Fibroblast of mammary gland (primary cell): ENCODE results near the gene CD34.
A peak's percentile ranks its signal among the peaks of the same experiment; 100 is the strongest.

Experiments
- DNase-seq: peaks from one replicate; pipeline ENCODE4 v3.0.0-alpha.2; 2010; ENCODE audit warnings: low read depth
- H3K4me3 ChIP-seq: 2 replicates; pipeline ENCODE4 v1.5.1; 2011; ENCODE audit warnings: low read depth, mild to moderate bottlenecking, low read length, moderate library complexity; ENCODE audit not compliant: control insufficient read depth
- TF ChIP-seq, protein P1 (sequence below): conservative IDR thresholded peaks from 2 replicates; pipeline ENCODE4 v1.5.1; 2011; ENCODE audit warnings: low read depth, low read length, inconsistent platforms; ENCODE audit not compliant: control insufficient read depth, insufficient read depth

The CD34 gene

DNA sequence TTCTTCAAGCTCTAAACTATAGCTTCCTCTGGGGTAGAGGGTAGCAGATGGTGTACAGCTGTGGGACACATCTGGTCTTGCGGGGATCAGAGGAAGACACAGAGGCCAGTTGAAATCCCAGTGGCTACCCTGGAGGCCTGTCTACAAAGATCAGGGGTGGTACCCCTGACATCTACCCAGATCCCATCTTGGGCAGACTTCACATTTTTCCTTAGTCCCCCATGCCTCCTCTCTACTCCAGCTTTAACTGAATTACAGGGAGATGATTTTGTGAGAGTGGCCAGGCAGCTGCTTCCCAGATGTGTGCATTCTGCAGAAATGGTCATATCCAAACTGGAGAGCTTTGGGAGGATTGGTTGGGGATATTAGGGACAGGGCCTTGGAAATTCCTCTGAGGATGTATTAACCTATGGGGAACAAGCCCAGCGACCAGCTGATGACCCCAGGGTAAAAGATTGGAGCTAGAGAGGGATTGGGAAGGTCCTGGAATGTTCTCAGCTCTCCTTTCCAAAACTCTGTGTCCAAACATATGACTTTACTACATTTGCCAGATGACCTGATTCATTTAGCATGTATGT lies 9.6 kb upstream of the CD34 start:
- peak; percentile 24 for DNase-seq
- H3K4me3 ChIP-seq: no peak overlapping the region
- TF ChIP-seq, protein P1, sequence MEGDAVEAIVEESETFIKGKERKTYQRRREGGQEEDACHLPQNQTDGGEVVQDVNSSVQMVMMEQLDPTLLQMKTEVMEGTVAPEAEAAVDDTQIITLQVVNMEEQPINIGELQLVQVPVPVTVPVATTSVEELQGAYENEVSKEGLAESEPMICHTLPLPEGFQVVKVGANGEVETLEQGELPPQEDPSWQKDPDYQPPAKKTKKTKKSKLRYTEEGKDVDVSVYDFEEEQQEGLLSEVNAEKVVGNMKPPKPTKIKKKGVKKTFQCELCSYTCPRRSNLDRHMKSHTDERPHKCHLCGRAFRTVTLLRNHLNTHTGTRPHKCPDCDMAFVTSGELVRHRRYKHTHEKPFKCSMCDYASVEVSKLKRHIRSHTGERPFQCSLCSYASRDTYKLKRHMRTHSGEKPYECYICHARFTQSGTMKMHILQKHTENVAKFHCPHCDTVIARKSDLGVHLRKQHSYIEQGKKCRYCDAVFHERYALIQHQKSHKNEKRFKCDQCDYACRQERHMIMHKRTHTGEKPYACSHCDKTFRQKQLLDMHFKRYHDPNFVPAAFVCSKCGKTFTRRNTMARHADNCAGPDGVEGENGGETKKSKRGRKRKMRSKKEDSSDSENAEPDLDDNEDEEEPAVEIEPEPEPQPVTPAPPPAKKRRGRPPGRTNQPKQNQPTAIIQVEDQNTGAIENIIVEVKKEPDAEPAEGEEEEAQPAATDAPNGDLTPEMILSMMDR: no peak

DNA sequence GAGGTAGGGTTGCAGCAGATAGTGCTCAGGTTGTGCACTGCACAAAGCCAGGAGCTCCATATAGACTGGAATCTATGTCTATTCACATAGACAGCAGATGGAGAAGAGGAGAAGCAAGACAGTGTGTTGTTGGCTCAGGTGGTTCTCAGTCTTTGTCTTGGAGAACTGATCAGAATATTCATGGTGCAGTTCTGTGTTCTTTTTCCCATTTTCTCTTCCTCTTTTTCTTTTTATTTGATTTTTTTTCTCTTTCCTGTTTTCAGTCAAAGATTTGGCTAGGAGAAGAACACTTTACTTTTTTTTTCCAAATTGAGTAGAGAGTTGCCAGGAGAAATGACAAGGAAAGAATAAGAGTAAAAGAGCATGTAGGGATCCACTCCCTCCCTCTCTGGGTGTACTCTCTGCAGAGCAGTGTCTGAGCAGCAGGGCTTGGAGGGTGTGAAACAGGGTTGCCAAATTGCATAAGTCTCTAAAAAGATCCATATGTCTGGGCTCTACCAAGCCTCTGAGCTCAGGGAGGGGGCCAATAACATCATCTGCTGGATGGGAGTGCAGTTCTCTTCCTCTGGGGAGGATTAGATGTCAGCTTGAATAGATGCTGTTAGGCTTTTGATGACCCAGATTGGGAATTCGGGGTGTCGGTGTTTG lies 8.7 kb upstream of the CD34 start:
- H3K4me3 ChIP-seq: no peak overlapping the region
- TF ChIP-seq, protein P1: no peak
- DNase-seq: peak; percentile 70

DNA sequence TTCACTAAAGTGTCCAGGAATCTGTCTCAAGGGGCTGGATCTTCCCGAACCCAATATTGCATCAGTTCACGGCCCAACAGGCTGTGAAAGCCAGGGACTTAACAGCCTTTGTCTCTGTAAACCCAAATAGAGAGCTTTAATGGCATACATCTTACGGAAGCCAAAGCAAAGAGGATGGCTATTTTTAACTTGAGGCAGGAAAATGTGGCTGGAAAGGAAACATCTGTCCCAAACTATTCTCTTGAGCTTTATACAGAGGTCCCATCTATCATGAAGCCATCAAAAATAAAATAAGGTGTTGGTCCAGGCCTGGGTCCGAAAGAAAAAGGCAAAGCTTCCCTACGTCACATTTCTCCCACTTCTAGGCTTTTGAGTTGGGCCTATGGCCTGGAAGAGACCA lies 7.7 kb upstream of the CD34 start:
- no peak overlapping the region for H3K4me3 ChIP-seq
- no peak for DNase-seq
- TF ChIP-seq, protein P1: no peak

DNA sequence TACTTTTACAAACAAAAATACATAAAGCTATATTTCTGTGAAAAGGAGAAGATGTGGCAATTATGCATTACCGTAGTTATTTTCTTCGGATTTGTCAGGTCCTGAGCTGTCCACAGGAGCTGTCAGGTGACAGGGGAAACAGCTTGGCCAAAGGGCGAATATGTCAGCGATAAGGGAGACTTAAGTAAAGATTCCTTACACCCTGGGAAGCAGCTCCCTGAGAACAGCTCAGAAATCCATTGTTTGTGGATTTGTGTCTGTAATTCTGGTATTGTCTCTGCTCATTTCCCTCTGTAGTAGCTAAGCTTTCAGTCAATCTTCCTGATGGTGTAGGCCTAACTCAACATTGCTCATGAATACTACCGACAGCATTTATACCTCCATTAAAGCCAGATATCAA lies 7.1 kb upstream of the CD34 start:
- TF ChIP-seq, protein P1: no peak
- no peak overlapping the region for H3K4me3 ChIP-seq
- no peak for DNase-seq

DNA sequence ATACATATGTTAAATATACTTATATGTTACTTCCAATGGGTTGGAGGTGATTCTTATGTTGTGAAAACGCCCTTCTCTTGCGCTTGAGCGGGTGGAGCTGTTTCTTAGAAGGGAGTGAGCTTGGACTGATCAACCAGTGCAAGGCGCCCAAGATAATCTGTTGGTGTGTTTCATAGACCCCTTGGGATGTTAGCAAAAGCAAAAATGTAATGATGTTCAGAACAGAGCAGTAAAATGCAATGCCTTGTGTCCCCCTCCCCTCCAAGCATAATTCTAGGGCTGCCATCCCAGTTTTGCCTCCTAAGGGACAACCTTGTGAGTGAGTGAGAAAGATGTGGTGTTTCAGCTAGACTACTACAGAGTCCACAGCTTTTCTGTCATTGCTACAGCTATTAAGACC lies 6.2 kb upstream of the CD34 start:
- no peak for DNase-seq
- TF ChIP-seq, protein P1: no peak
- no peak overlapping the region for H3K4me3 ChIP-seq

DNA sequence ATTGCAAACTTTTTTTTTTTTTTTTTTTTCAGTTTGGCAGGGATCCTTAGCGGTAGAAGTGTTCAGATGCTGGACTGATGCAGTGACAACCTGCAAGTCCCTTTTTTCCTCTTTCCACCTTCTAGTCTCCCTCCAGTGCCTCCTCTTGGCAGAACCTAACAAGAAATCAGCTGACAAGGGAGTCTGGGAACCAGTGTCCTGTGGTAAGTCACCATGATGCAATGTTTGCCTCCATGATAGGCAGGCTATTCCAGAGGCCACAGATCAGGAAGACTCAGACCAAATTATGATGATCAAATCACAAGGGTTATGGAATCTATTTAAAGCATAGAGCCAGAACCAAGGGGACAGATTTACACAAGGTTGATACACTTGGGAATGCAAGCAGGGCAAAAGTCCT lies 3.0 kb upstream of the CD34 start:
- no peak for DNase-seq
- TF ChIP-seq, protein P1: no peak

More for the DNA sequence above, 3.0 kb upstream of the CD34 start:
- no peak overlapping the region for H3K4me3 ChIP-seq
